GM18519 (cell line): ENCODE measurements around the gene MRPL32.

ENCODE experiments used
- ATAC-seq: cut with Tn5 transposase; IDR thresholded peaks from one replicate; pipeline ENCODE4 v1.9.1; 2021; ENCODE audit warnings: mild to moderate bottlenecking, moderate library complexity; ENCODE audit not compliant: unreplicated experiment, low FRiP score

The MRPL32 gene

DNA sequence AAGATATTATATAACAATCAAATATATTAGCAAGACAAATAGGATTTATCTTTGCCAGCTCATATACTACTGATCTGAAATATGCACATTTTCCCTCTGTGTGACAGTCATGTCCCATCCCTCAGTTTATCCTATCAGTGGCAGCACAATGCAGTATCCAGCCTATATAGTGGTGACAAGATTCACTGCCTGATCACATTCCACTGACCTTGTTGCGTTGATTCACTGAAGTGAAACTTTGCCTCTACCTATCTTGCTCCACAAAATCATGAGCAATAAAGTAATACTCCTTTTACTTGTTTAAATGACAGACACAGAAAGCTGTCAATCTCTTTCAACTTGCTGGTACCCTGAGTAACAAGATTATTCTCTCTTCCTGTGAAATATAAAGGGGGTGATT lies 6.5 kb upstream of the MRPL32 start:
- ATAC-seq: no peak

DNA sequence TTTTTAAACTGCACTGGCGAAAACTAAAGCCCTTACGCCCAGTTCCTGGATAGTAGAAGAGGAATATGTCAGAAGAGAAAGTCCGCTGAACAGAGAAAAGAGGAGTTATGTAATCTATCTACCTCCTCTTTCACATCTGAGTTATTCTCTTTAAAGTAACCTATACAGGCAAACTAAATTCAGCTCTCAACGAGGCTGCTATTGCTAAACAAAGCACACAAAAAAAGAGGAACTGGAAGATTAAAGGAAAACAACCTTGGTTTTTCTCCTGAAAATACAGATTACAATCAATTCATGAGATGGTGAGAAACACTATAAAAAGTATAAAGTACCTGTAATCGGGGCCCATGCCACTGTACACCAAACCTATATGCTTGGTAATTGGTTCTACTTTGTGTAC lies 6.0 kb upstream of the MRPL32 start:
- ATAC-seq: no peak

DNA sequence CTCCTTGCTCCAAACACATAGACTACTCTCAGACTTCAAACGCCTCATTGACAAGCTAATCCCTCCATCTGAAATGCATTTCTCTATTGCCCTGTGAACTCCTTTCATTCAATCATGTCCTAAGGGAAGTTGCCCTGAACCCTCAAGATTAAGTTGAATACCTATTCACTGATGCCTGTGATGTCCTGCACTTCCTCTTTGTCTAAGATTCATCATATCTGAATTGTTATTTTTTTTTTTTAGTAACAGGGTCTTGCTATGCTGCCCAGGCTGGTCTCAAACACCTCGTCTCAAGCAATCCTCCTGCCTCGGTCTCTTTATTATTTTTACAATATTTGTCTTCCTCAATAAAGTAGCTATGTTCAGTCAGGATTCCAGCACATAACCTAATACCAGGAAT lies 3.4 kb upstream of the MRPL32 start:
- ATAC-seq: no peak

DNA sequence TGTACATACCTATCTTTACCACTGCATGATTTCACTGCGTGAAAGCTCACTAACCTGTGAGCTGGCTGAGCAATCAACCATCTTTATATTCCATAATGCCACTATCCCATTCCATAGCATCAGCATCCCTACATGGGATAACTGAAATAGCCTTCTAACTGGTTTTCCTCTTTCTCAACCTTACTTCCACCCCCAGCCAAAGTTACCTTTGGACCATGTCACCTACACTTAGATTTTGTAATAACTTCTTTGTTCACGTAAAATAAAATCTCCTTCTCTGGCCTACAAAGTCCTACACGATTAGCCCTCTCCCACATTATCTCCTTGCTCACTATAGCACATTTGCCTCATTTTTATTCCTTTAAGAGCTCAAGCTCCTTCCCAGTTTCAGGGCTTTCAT lies 2.7 kb upstream of the MRPL32 start:
- no peak for ATAC-seq

DNA sequence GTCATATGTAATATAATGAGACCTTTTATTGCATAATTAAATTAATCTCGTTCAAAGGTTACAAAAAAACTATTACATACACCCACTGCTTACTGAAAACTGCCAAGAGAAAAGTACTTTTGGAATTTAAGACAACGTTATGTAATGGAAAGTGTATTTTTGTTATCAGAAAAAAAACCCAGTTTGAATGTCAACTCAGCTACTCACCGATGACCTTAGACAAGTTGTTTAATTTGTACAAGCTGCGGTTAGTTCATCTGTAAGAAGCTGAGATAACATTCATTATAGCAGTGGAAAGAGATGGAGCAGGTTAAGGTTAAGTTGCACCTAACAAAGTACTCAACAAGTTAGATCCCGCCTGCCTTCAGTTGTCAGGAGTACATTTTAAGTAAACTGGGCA lies 1.3 kb upstream of the MRPL32 start:
- ATAC-seq: no peak

DNA sequence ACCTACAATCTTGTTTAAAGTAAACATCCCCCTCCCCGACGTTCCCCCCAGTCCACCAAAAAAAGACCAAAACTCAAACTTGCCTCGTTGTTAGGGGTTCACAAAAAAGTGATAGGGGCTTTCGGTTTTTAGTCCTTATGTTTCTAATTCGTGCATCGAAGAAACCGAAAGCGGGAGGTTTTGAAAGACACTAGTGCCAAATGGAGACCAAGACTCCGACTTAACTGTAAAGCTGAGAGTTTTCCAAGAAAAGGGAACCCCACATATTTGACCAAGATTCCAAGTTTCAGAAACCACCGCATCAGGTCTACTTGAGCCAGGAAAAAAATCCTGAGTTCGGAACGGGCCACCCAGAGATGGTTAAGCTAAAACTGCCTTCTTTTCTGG lies 736 bp upstream of the MRPL32 start:
- no peak for ATAC-seq

DNA sequence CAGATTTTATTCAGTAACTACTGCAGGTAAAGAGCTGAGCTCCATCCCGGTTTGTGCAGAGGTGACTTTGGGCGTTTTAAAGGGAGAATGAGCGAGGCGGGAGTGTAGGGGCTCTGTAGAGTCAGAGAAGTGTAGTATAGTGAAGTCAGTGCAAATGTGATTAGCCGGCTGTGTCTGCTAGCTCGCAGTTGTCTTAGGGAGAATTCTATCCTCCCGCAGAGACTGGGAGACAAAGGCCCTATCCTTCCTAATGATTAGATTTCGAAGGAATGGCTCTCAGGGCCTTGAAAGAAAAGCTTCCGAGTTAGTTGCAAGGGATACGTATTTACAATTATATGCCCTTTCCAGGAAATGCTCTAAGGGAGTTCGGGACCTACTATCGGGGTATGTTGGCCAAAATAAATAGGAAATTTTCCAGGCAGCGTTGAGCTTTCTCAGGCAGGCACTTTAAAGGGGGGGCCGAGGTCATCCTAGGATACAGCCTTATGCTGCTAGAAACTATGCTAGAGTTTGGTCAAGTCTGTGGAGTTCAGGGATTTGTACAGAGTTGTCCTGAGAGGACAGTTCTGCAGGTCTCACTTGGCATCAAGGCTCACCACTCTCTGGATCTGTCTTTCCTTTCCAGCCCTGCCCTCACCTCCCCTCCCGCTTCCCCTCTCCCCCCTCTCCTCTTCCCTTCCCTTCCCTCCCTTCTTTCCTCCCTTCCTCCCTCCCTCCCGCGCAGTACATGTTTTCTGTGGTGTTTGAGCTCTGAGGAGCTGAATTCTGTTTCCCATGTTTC lies 825 bp downstream of the MRPL32 start:
- no peak for ATAC-seq

DNA sequence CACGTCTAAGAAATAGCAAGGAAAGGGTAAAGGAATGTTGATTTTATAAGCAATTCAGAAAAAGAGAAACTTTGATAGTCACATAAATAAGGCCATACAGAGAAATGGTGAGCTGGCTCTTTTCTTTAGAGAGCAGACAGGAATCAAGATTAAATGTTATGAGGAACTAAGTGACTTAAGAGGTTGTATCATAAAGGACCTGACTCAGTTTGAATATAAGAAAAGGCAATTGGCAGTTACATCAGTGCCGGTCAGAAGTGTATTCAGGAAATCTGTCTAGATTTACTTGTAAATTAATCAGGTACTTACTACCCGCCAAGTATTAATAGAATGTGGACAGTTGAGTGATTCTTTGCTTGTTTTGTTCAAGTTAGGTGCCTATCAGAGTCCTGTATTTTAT lies 2.1 kb downstream of the MRPL32 start:
- no peak for ATAC-seq

DNA sequence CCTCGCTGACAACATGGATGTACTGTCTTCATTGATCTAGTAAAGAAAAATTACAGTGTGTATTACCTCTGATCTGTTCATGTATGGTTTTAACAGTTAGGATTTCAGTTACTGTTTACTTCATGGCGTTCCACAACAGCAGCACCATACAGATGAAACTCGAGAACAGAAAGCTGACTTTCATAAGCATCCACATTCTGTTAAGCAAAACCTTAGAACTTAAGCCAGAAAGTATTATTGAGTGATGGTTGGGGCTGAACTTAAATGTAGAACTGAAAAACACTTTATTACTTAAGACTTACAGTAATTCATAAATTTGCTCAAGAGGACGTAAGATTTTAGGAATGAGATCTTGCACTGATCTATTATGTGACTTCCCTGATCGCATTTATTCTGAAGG lies 3.7 kb downstream of the MRPL32 start:
- ATAC-seq: no peak

DNA sequence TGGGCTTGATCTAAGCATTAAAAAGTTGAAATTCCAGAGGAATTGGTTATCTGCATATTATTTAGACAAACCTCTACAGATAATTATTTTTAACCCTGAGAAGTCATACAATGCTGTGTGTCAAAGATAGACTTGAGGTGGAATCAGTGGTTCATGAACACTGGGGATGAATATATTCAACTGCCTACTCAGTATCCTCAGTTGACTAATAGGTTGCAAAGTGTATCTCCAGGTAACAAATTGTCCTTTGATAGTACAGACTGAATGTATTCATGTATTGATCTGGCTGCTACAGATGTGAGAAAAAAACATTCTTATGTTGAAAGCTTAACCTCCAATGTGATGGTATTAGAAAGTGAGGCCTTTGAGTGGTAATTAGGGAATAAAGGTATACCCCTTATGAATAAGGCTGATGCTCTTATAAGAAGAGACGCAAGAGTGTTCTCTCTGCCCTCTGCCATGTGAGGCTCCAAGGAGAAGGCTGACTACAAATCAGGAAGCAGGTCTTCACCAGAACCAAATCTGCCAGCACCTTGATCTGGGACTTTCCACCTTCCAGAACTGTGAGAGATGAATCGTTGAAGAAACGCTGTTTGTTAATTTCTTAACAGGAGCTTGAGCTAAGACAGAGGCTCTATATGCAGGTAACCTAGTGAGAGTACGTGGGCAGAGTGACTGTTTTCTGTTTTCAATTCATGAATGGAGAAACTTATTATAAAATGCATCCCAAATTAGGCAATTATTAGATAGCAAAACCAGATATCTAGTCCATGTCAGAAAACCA lies 7.5 kb downstream of the MRPL32 start:
- ATAC-seq: no peak

DNA sequence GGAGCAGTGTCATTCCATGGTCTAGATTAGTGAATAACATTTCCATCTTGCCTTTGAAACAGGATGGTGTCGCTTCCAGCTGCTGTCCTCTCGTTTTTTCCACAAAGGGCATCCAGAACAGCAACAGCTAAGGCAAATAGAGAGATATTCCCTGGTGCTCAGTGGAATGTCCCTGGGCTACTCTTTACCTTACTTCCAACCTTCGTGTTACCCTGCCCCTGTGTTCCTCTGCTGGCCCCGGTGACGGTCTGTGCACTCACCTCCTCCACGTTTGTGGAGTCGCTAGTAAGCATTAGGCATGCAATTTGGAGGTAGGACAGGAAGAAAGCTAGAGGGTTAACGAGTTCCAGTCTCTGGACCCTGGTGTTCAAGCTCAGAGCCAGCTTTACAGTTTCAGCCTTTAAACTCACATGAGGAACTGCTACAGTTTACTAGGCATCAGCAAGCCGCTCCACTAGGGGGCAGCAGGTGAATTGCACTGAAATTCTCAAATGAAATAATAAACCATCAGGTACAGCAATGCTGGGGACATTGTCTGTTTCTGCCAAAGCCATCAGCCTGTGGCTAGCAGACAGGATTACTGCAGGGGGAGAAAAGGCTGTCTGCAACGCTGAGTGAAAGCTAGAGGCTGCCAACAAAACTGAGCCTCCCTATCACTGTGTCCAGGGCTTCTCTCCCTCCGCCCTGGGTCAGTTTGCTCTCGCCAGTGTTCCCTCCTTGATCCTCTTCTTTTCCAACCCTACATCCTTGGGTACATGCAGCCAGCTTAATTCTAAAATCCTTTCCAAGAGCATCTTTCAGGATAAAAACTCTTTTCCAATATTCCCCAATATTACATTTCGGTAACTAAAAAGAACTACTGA lies 9.0 kb downstream of the MRPL32 start:
- ATAC-seq: peak; percentile 42

DNA sequence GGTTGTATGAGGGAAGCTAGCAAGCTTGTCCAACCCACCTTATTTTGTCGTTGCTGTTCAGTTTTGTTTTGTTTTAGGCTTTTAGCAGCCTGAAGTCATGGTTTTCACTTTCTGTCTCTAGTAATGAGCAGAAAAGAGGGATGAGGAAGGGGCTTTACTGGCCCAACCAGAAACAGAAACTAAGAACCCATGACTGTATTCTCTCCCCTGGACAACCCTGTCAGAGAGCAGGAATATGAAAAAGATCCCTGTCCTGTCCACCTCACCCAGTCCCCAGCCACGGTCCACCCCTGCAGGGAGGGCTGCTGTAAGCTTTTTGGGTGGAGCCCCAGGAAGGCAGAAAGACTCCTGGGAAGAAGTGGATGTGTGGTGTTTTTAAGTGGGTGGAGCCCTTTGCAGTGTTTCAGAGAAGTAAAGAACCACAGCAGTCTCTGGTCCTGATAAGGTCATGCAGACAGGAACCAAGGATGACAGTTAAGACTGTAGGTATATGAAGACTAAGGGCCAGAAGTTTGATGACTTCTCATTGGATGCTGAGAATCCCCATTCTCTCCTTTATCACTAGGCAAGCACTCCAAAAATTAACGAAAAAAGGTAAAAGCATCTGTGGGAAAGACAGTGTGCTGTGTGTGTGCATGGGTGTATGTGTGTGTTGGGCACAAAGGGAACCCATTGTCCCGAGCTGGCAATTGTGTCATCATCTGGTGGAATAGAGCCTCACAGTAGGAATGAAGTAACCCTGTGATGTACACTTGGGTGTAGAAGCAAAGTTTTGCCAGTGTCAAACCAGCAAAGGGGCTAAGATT lies 13.8 kb downstream of the MRPL32 start:
- peak; percentile 61 for ATAC-seq

DNA sequence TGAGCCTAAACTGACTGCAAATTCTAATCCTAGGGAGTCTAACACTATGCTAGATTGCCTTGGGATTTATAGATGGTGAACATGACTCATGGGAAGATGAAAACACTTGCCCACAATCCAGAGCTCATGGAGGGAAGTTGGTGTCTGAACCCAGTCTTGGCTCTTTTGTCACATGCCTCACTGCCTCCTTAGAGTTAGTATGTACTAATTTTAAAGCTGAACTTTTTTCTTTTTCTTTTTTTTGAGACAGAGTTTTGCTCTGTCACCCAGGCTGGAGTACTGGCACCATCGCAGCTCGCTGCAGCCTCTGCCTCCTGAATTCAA lies 14.4 kb downstream of the MRPL32 start:
- no peak for ATAC-seq

DNA sequence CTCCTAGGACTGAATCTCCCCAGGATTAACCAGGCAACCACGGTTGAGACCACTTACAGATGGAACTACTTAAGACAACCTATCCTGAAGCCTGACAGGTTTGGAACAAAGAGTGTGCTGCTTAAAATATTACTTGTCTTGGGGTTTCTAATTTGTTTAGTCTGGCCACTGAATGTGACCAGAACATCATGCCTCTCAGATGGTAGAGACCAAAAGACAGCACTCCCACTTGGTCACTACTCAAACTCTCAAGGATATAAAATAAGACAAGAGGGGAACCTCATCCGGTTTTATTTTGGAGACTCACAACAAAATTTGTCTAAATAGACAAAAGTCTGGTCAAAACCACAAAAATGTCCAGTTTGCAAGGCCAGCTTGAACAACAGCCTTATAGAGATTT lies 15.3 kb downstream of the MRPL32 start:
- ATAC-seq: no peak

DNA sequence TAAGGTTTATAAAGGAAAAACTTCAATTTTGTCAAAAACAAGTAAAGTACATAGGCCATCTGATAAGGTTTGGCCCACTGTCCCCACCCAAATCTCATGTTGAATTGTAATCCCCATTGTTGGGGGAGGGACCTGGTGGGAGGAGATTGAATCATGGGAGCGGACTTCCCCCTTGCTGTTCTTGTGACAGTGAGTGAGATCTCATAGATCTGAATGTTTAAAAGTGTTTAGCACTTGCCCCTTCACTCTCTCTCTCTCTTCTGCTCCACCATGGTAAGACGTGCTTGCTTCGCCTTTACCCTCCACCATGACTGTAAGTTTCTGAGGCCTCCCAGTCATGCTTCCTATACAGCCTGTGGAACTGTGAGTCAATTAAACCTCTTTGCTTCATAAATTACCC lies 18.2 kb downstream of the MRPL32 start:
- ATAC-seq: no peak

DNA sequence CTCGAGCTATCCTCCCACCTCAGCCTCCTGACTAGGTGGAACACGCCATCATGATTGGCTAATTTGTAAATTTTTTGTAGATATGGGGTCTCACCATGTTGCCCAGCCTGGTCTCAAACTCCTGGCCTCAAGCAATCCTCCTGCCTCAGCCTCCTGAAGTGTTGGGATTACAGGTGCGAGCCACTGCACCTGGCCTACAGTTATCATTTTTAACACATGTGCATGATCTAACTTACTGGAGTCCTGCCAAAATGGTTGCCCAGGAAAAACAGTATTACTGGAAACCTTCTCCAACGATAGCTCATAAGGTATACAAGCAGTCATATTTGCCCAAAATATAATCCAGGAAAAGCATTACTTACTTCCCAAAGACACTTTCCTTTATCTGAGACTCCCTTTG lies 20.2 kb downstream of the MRPL32 start:
- ATAC-seq: no peak

DNA sequence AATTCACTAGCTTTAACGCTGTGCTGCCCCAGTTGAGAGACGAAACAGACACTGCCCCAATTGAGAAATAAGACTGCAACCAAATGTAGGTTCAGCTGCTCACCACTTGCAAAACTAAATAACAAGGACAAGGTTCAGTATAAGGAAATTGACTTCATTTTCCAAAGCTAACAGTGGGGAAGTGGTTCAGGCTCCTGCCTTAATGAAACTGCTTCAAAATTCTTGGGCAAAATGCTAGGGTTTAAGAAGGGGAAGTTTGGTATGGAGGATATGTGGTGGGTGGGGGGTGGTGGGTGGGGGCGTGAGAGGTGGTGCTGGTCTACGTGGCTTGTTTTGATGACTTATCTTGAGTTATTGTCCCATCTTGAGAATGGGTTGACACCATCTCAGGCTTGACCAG lies 21.8 kb downstream of the MRPL32 start:
- no peak for ATAC-seq

DNA sequence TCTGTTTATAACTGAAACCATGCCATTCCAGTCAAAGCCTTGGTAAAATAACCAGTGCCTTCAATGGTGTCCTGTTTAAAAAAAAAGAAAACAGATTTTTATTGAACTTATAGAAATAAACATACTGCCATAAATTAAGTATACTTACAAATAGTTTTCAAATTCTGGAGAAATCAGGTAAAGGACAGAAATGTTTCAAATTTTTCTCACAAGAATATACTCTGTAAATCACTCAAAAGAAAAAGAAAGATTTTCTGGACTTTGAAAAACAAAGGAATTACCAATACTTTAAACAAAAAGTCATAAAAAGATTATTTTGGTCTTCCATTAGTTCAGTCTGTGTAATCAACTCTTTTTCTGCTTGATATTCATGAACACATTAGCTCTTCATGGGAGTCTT lies 23.9 kb downstream of the MRPL32 start:
- ATAC-seq: no peak

DNA sequence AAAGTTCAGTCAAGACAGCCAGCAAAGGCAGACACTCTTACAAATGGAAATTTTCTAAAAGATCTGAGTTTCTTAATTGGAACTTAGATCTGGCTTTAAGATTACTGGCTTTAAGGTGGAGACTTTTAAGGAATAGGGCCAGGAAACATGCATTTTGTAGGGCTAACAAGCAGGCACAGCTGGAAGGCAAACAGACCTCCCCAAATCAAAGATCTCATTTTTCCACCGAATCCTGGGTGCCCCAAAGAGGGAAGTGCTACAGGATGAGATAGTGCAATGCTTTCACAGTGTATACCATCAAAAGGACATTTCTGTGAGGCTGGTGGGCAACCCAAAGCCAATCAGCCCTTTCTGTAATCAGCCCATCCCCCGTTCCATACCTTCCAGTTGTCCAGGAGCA lies 27.4 kb downstream of the MRPL32 start:
- no peak for ATAC-seq

DNA sequence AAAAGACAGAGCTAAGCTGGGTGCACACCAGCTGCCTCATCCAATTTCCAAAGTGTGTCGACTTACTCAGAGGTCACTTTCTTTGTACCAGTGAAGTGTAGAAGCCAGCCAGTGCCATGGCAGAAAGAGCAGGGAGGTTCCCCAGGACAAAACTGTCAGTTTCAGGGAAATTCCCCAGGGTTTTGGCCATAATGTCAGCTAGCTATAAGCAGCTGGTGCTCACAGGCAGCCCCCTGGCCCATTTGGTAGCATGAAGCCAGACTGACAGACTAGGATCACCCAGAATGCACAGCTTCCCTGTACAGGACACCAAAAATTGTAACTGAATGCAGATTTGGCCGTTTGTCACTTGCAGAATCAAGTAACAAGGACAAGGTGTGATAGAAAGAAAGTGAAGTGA lies 28.6 kb downstream of the MRPL32 start:
- no peak for ATAC-seq

DNA sequence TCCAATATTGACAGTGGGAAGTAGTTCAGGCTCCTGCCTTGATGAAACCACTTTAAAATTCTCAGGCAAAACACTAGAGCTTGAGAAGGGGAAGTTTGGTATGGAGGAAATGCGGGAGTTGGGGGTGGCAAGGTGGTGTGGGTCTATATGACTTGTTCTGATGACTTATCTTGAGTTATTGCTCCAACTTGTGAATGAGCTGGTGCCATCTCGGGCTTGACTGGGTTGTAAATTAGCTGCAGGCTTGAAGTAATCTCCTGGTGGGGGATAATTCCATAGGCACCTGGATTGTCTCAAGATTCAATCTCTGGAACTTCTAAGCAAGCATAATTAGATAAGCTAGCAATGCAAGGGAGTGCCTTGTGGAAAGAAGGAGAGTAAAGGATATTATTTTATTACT lies 29.0 kb downstream of the MRPL32 start:
- no peak for ATAC-seq
